Stimulated activated CD4-positive, alpha-beta T cell treated with anti-CD3 and anti-CD28 coated beads, Interleukin-1b, Interleukin-23, amount 100 ng/mL, for 1 hour (primary cell): ENCODE results near the gene KCNN1.
"Not testable (repeated sequence)": the region's sequence is repeated elsewhere in the genome, so short reads cannot be mapped to it uniquely, and the experiment has no call there.

ENCODE experiments used
- DNase-seq, 2 donors: peaks; one replicate each; pipeline ENCODE4 v3.0.0-alpha.2; 2020; ENCODE audit warnings: low read depth in 2 of 2

Gene KCNN1

GRCh38 chr19:17966550-17967256 is at the start of gene KCNN1:
Gene KCNN1 (plus strand): TSS chr19:17967107. CDS start chr19:17973889, 6,782 bp downstream.
- DNase-seq, result no peak

DNA sequence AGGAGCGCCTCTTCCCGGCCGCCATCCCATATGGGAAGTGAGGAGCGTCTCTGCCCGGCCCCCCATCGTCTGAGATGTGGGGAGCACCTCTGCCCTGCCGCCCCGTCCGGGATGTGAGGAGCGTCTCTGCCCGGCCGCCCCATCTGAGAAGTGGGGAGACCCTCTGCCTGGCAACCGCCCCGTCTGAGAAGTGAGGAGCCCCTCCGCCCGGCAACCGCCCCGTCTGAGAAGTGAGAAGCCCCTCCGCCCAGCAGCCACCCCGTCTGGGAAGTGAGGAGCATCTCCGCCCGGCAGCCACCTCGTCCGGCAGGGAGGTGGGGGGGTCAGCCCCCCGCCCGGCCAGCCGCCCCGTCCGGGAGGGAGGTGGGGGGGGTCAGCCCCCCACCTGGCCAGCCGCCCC is 48.8 kb upstream of the KCNN1 start:
- DNase-seq, result not testable (repeated sequence)

DNA sequence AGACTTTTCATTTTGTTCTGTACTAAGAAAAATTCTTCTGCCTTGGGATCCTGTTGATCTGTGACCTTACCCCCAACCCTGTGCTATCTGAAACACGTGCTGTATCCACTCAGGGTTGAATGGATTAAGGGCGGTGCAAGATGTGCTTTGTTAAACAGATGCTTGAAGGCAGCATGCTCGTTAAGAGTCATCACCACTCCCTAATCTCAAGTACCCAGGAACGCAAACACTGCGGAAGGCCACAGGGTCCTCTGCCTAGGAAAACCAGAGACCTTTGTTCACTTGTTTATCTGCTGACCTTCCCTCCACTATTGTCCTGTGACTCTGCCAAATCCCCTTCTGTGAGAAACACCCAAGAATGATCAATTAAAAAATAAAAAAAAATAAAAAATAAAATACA is 47.8 kb upstream of the KCNN1 start:
- DNase-seq, result not testable (repeated sequence)

DNA sequence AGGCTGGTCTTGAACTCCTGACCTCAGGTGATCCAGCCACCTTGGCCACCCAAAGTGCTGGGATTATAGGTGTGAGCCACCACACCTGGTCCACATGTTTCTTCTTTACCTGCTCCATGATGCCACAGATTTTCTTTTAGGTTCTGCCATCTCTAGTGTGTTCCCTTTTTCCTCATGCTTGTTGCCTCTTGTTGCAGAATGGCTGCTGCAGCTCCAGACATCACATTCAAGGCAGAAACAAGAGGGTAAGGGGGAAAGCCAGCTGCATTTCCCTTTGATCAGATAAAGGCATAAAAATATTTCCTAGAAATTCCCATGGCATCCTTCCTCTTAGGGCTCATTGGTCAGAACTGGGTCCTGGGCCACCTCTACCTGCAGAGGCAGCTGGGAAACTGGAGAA is 46.4 kb upstream of the KCNN1 start:
- DNase-seq, result no peak

- no peak for DNase-seq
These were observed 44.8 kb upstream of the KCNN1 start for GRCh38 chr19:17922138-17922537.

DNA sequence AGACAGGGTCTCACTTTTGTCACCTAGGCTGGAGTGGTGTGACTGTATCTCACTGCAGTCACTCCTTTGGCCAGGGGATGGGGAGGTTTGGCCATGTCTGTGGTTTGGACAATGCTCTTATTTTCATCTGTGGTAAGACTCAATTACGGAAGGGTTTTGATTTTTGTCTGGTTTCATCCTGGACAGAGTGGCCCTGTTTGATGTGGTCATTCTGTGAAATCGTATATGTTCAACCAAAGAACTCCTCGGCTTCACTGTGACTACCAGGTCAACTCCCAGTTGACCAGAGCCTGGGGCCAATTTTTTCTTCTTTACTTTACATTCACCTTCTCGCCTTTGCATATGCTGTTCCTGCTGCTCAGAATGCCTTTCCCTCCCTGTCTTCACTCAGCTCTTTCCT is 40.9 kb upstream of the KCNN1 start:
- no peak for DNase-seq

DNA sequence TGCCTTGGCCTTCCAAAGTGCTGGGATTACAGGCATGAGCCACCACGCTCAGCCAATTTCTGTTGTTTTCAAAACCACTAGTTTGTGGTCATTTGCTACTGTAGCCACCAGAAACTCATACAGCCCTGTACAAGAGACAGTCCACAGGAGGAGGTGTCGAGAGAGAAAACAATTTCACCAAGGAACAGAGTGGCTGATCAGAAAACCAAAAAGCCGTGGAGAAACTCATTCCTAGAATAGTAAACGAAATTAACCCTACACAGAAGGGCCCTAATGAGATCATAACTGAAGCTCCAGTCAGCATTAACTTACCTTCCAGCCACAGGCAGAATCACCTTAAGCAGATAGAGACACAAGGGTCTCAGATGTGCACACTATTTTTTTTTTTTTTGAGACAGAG is 37.9 kb upstream of the KCNN1 start:
- DNase-seq, result no peak

DNA sequence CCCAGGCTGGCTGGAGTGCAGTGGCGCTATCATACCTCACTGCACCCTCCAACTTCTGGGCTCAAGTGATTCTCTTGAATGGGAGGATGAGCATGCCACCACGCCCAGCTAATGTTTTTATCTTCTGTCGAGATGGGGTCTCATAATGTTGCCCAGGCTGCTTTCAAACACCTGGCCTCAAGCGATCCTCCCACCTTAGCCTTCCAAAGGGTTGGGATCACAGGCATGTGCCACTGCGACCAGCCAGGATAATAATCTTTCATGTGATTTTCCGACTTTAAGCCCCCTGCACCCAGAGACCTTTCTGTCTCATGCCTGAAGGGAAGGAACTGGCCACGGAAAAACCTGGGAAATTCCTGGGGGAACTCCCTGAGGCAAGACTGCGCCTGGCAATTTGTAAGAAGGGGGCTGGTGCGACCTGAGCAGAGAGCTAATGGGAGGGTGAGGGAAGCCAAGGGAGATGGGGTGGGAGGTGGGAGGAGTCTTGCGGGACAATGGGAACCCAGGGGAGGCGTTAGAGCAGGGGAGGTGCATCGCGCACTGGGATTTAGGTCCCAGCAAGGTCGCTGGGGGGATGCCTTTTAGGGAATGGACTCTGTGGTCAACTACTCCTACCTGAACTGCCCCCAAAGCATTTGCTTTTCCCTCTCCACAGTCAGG is 35.2 kb upstream of the KCNN1 start:
- DNase-seq, result no peak

DNA sequence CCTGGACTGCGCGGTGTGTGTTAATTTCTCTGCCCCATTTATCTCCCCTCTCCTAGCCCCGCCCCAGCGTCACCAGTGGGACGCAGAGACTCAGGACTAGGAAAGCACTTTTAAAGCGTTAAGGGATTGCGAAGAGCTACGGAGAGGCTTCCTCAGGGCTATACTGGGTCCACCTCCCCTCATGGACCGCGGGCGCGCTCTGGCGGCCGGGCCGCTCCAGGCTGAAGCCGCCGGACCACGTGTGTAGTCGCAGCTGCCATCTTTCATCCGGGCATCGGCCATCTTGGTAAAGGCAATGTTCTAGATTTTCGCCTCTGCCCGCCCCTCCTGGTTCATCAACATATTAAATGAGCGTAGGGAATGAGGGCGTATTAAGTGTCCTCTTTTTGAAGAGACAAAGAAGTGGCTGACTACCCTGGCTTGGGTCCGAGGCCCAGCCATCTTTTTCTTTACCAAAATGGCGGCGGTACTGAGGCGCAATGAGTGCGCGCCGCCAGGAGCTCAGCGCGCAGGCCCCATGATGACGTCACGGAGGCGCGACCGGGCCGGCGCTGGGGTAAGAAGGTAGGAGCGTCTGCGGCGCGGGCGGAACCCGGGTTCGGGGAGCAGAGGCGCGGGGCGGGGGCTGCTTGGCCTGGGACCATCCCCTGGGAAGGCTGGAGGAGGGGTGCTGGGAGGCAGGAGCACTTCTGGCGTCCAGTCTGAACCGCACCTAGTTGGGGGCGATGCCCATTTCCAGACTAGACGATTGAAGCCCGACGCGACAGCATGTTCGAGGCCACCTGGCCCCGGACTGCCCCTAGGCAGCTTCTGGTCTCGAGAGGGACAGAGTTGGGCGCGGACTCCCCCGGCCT is 34.2 kb upstream of the KCNN1 start, which contains the start of gene CCDC124:
Gene CCDC124 (plus strand): TSS at position 531 of the 854 bp plus-strand sequence. CDS start 3,406 bp downstream, outside the sequence.
- DNase-seq, result peak; percentile 85

DNA sequence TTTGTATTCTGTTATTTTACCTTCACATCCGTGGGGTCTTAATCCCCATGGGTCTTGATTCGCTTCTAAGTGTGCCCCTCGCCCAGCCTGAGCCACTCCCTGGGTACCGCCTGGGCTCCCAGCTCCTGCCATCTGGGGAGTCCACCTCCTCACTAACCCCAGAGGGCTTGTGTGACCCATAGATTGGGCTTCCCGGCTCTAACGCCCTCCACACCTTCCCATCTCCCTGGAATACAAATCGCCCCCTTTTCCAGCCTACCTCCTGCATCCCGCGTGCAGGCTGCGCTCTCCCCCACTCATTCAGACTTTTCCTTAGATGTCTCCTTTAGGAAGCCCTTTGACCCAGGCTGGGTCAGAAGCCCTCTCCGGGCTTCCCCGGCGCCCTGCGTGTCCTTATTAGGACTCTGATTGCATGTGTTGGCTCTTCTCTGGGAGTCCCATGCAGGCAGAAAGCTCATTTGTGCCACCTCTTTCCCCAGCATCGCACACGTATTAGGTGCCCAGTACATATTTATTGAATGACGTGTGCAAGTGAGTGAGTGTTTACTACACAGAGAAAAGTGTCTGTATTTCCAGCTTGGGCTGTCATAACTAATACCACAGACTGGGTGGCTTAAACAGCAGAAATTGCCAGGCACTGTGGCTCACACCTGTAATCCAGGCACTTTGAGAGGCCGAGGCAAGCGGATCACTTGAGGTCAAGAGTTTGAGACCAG is 33.3 kb upstream of the KCNN1 start:
- DNase-seq, result no peak

GRCh38 chr19:17936379-17936778 is 30.5 kb upstream of the KCNN1 start:
- DNase-seq, result no peak

- DNase-seq, result no peak
These were observed 29.5 kb upstream of the KCNN1 start for GRCh38 chr19:17937371-17937900.

- peak; percentile 60 to 73 for DNase-seq
These were observed 28.6 kb upstream of the KCNN1 start for GRCh38 chr19:17938092-17938845.

DNA sequence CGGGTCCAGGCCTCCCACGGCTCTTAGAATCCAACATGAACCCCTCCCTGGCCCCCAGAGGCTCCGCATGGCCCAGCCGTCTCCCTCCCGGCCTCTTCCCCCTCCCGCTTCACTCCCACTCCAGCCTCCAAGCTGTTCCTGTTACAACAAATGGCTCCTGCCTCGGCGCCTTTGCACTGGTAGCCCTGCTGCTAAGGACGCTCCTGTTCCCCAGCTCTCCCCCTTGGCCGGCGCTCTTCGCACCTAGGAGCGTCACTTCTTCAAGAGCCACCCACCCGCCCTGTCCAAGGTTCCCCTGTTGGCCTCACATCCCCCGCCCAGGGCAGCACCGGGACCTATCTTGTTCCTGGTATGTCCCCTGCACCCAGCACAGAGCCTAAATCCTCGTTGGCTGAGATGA is 24.7 kb upstream of the KCNN1 start:
- DNase-seq, result no peak

- no peak for DNase-seq
These were observed 24.2 kb upstream of the KCNN1 start for GRCh38 chr19:17942582-17943273.

- DNase-seq, result no peak
These were observed 23.4 kb upstream of the KCNN1 start for GRCh38 chr19:17943274-17944221.

DNA sequence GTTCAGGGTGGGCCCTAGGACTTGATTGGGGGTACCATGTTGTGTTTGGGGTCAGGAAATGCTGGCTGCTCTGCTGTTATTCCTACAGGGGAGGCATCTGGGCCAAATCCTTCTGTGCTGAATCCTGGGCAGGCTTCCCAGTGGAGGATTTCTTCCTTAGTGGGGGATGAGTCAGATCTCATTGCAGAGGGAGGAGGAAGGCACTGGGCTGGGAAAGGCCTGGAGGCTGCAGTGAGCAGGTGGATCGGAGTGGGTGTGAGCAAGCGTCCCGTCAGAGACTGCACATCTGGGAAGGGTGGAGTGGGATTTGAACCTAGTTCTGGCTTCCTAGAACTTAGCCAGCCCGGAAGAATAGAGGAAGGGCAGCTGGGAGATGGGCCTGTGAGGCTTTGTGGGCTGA is 22.6 kb upstream of the KCNN1 start:
- DNase-seq, result no peak

GRCh38 chr19:17946965-17947784 is 19.7 kb upstream of the KCNN1 start:
- no peak for DNase-seq
